HEK293 (cell line): ENCODE data around the gene TMEM140.

ENCODE experiments used
- GLI4 ChIP-seq: fragments of 450-650 bp; formaldehyde crosslinking; IDR thresholded peaks from 2 replicates; pipeline ENCODE4 v1.5.1; 2016; ENCODE audit warnings: missing biosample characterization, missing genetic modification characterization
- HOXD13 ChIP-seq: sonication (generic); formaldehyde crosslinking; IDR thresholded peaks from 2 replicates; pipeline ENCODE4 v1.8.0; 2022; ENCODE audit warnings: missing genetic modification reagents, borderline replicate concordance
- OVOL3 ChIP-seq: fragments of 450-650 bp; formaldehyde crosslinking; IDR thresholded peaks from 2 replicates; pipeline ENCODE4 v1.5.1; 2016; ENCODE audit warnings: missing biosample characterization, missing genetic modification characterization
- PRDM1 ChIP-seq: fragments of 450-650 bp; formaldehyde crosslinking; IDR thresholded peaks from 2 replicates; pipeline ENCODE4; 2016; ENCODE audit warnings: missing biosample characterization, missing genetic modification characterization
- RBAK ChIP-seq: fragments of 450-650 bp; formaldehyde crosslinking; IDR thresholded peaks from 2 replicates; pipeline ENCODE4 v1.5.1; 2016; ENCODE audit warnings: missing biosample characterization, missing genetic modification characterization
- YY1 ChIP-seq: fragments of 450-650 bp; formaldehyde crosslinking; IDR thresholded peaks from 2 replicates; pipeline ENCODE4 v1.5.1; 2018; ENCODE audit warnings: missing biosample characterization, missing genetic modification characterization
- ZBTB1 ChIP-seq: fragments of 450-650 bp; formaldehyde crosslinking; IDR thresholded peaks from 2 replicates; pipeline ENCODE4 v1.5.1; 2016; ENCODE audit warnings: missing biosample characterization, missing genetic modification characterization
- ZNF133 ChIP-seq: fragments of 450-650 bp; formaldehyde crosslinking; IDR thresholded peaks from 2 replicates; pipeline ENCODE4 v1.5.1; 2016; ENCODE audit warnings: missing biosample characterization, missing genetic modification characterization
- ZNF157 ChIP-seq: fragments of 450-650 bp; formaldehyde crosslinking; IDR thresholded peaks from 2 replicates; pipeline ENCODE4 v1.5.1; 2016; ENCODE audit warnings: missing biosample characterization, missing genetic modification characterization
- ZNF239 ChIP-seq: fragments of 450-650 bp; formaldehyde crosslinking; IDR thresholded peaks from 2 replicates; pipeline ENCODE4 v1.5.1; 2016; ENCODE audit warnings: missing biosample characterization, missing genetic modification characterization
- ZNF324 ChIP-seq: fragments of 450-650 bp; formaldehyde crosslinking; IDR thresholded peaks from 2 replicates; pipeline ENCODE4 v1.5.1; 2016; ENCODE audit warnings: missing biosample characterization, missing genetic modification characterization
- ZNF423 ChIP-seq: fragments of 450-650 bp; formaldehyde crosslinking; IDR thresholded peaks from 2 replicates; pipeline ENCODE4 v1.5.1; 2016; ENCODE audit warnings: missing biosample characterization, missing genetic modification characterization
- ZNF433 ChIP-seq: fragments of 450-650 bp; formaldehyde crosslinking; IDR thresholded peaks from 2 replicates; pipeline ENCODE4 v1.5.1; 2016; ENCODE audit warnings: missing biosample characterization, missing genetic modification characterization, low read depth
- ZNF521 ChIP-seq: fragments of 450-650 bp; formaldehyde crosslinking; IDR thresholded peaks from 2 replicates; pipeline ENCODE4 v1.5.1; 2017; ENCODE audit warnings: missing biosample characterization, mild to moderate bottlenecking, missing genetic modification characterization
- ZNF548 ChIP-seq: fragments of 450-650 bp; formaldehyde crosslinking; IDR thresholded peaks from 2 replicates; pipeline ENCODE4 v1.5.1; 2016; ENCODE audit warnings: missing biosample characterization, missing genetic modification characterization
- ZNF560 ChIP-seq: fragments of 450-650 bp; formaldehyde crosslinking; IDR thresholded peaks from 2 replicates; pipeline ENCODE4 v1.5.1; 2017; ENCODE audit warnings: missing biosample characterization, missing genetic modification characterization, borderline replicate concordance
- ZNF629 ChIP-seq: fragments of 450-650 bp; formaldehyde crosslinking; IDR thresholded peaks from 2 replicates; pipeline ENCODE4 v1.5.1; 2017; ENCODE audit warnings: missing biosample characterization, missing genetic modification characterization
- ZNF670 ChIP-seq: fragments of 450-650 bp; formaldehyde crosslinking; IDR thresholded peaks from 2 replicates; pipeline ENCODE4 v1.5.1; 2016; ENCODE audit warnings: missing biosample characterization, missing genetic modification characterization, low read depth
- ZNF747 ChIP-seq: fragments of 450-650 bp; formaldehyde crosslinking; IDR thresholded peaks from 2 replicates; pipeline ENCODE4 v1.5.1; 2016; ENCODE audit warnings: missing biosample characterization, missing genetic modification characterization
- ZNF791 ChIP-seq: fragments of 450-650 bp; formaldehyde crosslinking; IDR thresholded peaks from 2 replicates; pipeline ENCODE4 v1.5.1; 2016; ENCODE audit warnings: missing biosample characterization, missing genetic modification characterization
- ZNF792 ChIP-seq: fragments of 450-650 bp; formaldehyde crosslinking; IDR thresholded peaks from 2 replicates; pipeline ENCODE4 v1.5.1; 2016; ENCODE audit warnings: missing biosample characterization, missing genetic modification characterization
- TF ChIP-seq, protein P1 (sequence below): fragments of 450-650 bp; formaldehyde crosslinking; IDR thresholded peaks from 2 replicates; pipeline ENCODE4 v1.5.1; 2016; ENCODE audit warnings: missing biosample characterization, missing genetic modification characterization, borderline replicate concordance
- TF ChIP-seq, protein P2 (sequence below): fragments of 450-650 bp; formaldehyde crosslinking; IDR thresholded peaks from 2 replicates; pipeline ENCODE4 v1.5.1; 2016; ENCODE audit warnings: missing biosample characterization, missing genetic modification characterization, low read depth
- TF ChIP-seq, protein P3 (sequence below): fragments of 450-650 bp; formaldehyde crosslinking; IDR thresholded peaks from 2 replicates; pipeline ENCODE4 v1.5.1; 2016; ENCODE audit warnings: missing biosample characterization, missing genetic modification characterization
- TF ChIP-seq, protein P4 (sequence below): fragments of 450-650 bp; formaldehyde crosslinking; IDR thresholded peaks from 2 replicates; pipeline ENCODE4 v1.5.1; 2017; ENCODE audit warnings: missing biosample characterization, mild to moderate bottlenecking, missing genetic modification characterization, moderate library complexity
- TF ChIP-seq, protein P5 (sequence below): fragments of 450-650 bp; formaldehyde crosslinking; IDR thresholded peaks from 2 replicates; pipeline ENCODE4 v1.5.1; 2016; ENCODE audit warnings: missing biosample characterization, missing genetic modification characterization
- TF ChIP-seq, protein P6 (sequence below): fragments of 450-650 bp; formaldehyde crosslinking; IDR thresholded peaks from 2 replicates; pipeline ENCODE4 v1.5.1; 2016; ENCODE audit warnings: missing biosample characterization, missing genetic modification characterization

The TMEM140 gene

DNA sequence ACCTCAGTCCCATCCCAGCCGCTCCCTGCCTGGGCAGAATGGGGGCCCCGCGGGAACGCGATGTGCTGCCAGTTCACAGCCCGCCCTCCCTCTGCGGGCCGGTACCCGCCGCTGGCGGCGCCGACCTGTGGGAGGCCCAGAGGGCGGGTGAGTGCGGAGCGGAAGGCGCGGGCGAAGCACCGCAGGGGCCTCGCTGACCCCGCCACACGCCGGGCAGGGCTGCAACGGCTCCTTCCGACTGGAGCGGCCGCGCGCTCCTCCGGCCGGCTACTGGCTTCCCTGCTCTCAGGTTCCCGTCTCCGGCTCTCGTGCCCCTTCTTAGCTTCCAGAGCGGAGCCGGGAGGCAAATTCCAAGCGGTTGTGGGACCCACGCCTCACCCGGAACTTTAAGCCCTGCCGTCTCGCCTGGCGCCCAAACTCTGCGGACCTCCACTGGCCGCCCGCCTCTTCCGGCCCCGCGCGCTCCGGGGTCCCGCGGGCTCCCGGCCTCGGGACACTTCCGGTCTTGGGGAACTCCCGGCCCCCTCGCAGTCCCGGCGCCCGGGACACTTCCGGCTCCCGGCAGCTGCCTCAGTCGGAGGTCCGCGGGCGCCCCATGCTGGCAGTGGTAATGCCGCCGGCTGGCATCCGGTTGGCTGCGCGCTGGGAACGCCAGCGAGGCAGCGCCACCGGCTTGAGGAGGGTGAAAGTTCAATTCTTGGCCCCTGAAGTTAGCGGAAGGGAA, 22.6 kb downstream of the TMEM140 start, which contains the start of gene CYREN (continued):
- TF ChIP-seq ZNF521 (no peak), OVOL3 (tag by site-specific recombination) (0 out of 2 replicates have a peak, but pooled peaks have one; percentile 60), ZBTB1 (tag by site-specific recombination) (no peak), ZNF324 (tag by site-specific recombination) (0 out of 2 replicates have a peak, but pooled peaks have one; percentile 76), HOXD13 (CRISPR knock-in tag) (no peak), YY1 (tag by site-specific recombination) (0 out of 2 replicates have a peak, but pooled peaks have one; percentile 26), ZNF747 (tag by site-specific recombination) (no peak), ZNF548 (tag by site-specific recombination) (no peak), RBAK (tag by site-specific recombination) (no peak), ZNF629 (tag by site-specific recombination) (peak; percentile 65; the same call in 1 of the 2 replicates), ZNF791 (tag by site-specific recombination) (no peak), ZNF792 (tag by site-specific recombination) (peak; percentile 52; the same call in 1 of the 2 replicates), ZNF133 (no peak), ZNF433 (tag by site-specific recombination) (no peak), ZNF157 (tag by site-specific recombination) (no peak), ZNF670 (tag by site-specific recombination) (no peak), GLI4 (0 out of 2 replicates have a peak, but pooled peaks have one; percentile 12), ZNF560 (no peak), ZNF423 (tag by site-specific recombination) (peak; percentile 93), ZNF239 (tag by site-specific recombination) (no peak), PRDM1 (tag by site-specific recombination) (0 out of 2 replicates have a peak, but pooled peaks have one; percentile 17)
- TF ChIP-seq, protein P1, sequence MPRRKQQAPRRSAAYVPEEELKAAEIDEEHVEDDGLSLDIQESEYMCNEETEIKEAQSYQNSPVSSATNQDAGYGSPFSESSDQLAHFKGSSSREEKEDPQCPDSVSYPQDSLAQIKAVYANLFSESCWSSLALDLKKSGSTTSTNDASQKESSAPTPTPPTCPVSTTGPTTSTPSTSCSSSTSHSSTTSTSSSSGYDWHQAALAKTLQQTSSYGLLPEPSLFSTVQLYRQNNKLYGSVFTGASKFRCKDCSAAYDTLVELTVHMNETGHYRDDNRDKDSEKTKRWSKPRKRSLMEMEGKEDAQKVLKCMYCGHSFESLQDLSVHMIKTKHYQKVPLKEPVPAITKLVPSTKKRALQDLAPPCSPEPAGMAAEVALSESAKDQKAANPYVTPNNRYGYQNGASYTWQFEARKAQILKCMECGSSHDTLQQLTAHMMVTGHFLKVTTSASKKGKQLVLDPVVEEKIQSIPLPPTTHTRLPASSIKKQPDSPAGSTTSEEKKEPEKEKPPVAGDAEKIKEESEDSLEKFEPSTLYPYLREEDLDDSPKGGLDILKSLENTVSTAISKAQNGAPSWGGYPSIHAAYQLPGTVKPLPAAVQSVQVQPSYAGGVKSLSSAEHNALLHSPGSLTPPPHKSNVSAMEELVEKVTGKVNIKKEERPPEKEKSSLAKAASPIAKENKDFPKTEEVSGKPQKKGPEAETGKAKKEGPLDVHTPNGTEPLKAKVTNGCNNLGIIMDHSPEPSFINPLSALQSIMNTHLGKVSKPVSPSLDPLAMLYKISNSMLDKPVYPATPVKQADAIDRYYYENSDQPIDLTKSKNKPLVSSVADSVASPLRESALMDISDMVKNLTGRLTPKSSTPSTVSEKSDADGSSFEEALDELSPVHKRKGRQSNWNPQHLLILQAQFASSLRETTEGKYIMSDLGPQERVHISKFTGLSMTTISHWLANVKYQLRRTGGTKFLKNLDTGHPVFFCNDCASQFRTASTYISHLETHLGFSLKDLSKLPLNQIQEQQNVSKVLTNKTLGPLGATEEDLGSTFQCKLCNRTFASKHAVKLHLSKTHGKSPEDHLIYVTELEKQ, result no peak
- TF ChIP-seq, protein P2, sequence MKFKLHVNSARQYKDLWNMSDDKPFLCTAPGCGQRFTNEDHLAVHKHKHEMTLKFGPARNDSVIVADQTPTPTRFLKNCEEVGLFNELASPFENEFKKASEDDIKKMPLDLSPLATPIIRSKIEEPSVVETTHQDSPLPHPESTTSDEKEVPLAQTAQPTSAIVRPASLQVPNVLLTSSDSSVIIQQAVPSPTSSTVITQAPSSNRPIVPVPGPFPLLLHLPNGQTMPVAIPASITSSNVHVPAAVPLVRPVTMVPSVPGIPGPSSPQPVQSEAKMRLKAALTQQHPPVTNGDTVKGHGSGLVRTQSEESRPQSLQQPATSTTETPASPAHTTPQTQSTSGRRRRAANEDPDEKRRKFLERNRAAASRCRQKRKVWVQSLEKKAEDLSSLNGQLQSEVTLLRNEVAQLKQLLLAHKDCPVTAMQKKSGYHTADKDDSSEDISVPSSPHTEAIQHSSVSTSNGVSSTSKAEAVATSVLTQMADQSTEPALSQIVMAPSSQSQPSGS (tag by site-specific recombination), result no peak
- TF ChIP-seq, protein P3, sequence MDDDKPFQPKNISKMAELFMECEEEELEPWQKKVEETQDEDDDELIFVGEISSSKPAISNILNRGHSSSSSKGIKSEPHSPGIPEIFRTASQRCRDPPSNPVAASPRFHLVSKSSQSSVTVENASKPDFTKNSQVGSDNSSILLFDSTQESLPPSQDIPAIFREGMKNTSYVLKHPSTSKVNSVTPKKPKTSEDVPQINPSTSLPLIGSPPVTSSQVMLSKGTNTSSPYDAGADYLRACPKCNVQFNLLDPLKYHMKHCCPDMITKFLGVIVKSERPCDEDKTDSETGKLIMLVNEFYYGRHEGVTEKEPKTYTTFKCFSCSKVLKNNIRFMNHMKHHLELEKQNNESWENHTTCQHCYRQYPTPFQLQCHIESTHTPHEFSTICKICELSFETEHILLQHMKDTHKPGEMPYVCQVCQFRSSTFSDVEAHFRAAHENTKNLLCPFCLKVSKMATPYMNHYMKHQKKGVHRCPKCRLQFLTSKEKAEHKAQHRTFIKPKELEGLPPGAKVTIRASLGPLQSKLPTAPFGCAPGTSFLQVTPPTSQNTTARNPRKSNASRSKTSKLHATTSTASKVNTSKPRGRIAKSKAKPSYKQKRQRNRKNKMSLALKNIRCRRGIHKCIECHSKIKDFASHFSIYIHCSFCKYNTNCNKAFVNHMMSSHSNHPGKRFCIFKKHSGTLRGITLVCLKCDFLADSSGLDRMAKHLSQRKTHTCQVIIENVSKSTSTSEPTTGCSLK (tag by site-specific recombination), result no peak
- TF ChIP-seq, protein P4, sequence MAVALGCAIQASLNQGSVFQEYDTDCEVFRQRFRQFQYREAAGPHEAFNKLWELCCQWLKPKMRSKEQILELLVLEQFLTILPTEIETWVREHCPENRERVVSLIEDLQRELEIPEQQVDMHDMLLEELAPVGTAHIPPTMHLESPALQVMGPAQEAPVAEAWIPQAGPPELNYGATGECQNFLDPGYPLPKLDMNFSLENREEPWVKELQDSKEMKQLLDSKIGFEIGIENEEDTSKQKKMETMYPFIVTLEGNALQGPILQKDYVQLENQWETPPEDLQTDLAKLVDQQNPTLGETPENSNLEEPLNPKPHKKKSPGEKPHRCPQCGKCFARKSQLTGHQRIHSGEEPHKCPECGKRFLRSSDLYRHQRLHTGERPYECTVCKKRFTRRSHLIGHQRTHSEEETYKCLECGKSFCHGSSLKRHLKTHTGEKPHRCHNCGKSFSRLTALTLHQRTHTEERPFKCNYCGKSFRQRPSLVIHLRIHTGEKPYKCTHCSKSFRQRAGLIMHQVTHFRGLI (tag by site-specific recombination), result 0 out of 2 replicates have a peak, but pooled peaks have one; percentile 41
- TF ChIP-seq, protein P5, sequence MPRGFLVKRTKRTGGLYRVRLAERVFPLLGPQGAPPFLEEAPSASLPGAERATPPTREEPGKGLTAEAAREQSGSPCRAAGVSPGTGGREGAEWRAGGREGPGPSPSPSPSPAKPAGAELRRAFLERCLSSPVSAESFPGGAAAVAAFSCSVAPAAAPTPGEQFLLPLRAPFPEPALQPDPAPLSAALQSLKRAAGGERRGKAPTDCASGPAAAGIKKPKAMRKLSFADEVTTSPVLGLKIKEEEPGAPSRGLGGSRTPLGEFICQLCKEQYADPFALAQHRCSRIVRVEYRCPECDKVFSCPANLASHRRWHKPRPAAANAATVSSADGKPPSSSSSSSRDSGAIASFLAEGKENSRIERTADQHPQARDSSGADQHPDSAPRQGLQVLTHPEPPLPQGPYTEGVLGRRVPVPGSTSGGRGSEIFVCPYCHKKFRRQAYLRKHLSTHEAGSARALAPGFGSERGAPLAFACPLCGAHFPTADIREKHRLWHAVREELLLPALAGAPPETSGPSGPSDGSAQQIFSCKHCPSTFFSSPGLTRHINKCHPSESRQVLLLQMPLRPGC (tag by site-specific recombination), result peak; percentile 46; the same call in 1 of the 2 replicates
- TF ChIP-seq, protein P6, sequence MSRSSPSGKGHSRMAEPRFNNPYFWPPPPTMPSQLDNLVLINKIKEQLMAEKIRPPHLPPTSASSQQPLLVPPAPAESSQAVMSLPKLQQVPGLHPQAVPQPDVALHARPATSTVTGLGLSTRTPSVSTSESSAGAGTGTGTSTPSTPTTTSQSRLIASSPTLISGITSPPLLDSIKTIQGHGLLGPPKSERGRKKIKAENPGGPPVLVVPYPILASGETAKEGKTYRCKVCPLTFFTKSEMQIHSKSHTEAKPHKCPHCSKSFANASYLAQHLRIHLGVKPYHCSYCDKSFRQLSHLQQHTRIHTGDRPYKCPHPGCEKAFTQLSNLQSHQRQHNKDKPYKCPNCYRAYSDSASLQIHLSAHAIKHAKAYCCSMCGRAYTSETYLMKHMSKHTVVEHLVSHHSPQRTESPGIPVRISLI (tag by site-specific recombination), result no peak
